ENCODE data around the gene AADACL4.

GRCh38 chr1:12615159-12615864 is 28.6 kb upstream of the AADACL4 start:
- TF ChIP-seq, protein P1, sequence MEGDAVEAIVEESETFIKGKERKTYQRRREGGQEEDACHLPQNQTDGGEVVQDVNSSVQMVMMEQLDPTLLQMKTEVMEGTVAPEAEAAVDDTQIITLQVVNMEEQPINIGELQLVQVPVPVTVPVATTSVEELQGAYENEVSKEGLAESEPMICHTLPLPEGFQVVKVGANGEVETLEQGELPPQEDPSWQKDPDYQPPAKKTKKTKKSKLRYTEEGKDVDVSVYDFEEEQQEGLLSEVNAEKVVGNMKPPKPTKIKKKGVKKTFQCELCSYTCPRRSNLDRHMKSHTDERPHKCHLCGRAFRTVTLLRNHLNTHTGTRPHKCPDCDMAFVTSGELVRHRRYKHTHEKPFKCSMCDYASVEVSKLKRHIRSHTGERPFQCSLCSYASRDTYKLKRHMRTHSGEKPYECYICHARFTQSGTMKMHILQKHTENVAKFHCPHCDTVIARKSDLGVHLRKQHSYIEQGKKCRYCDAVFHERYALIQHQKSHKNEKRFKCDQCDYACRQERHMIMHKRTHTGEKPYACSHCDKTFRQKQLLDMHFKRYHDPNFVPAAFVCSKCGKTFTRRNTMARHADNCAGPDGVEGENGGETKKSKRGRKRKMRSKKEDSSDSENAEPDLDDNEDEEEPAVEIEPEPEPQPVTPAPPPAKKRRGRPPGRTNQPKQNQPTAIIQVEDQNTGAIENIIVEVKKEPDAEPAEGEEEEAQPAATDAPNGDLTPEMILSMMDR (IDR thresholded peaks at IDR 0.05; ENCODE audit: low read depth, low read length) = no peak
- no peak for TF ChIP-seq EZH2phosphoT487 (IDR thresholded peaks at IDR 0.05; ENCODE audit: low read depth)

All from OCI-LY3 (cell line).